ENCODE measurements around the gene FGGY. TPM values are rescaled to one million over a fixed set of nuclear protein-coding genes. Genes with fewer than 3 reads are reported as not detected.

FGGY gene
- total RNA-seq, 1 experiment from 2014 or later: 14.6 TPM

GRCh38 chr1:59276439-59276851, 20.4 kb upstream of the FGGY start:
- H3K4me3 Mint-ChIP-seq: no peak overlapping the region
- no peaks in the 10 kb centered on the region for H4K20me1 ChIP-seq (ENCODE audit: control insufficient read depth, insufficient read depth, insufficient read length)
- no peaks in the 10 kb centered on the region for H3K27me3 ChIP-seq (ENCODE audit: insufficient read depth, low read length)
- H3K4me1 ChIP-seq (ENCODE audit: insufficient read depth, low read length): no peaks in the 10 kb centered on the region
- H3K9ac ChIP-seq (ENCODE audit: extremely low read depth, insufficient read length, low read length): no peak overlapping the region
- H3K56ac ChIP-seq (ENCODE audit: insufficient read length, low read depth, low read length): no peak overlapping the region
- H3K4me1 Mint-ChIP-seq: no peaks in the 10 kb centered on the region
- no peaks in the 10 kb centered on the region for H3K9me3 Mint-ChIP-seq
- no peak overlapping the region for H4K8ac ChIP-seq (replicated peaks; ENCODE audit: insufficient read length, low read depth, low read length)
- H4K5ac ChIP-seq (ENCODE audit: insufficient read length, low read depth, low read length): no peak overlapping the region
- no peak overlapping the region for H3K23ac ChIP-seq (ENCODE audit: insufficient read length, low read depth, low read length)
- H3T11ph ChIP-seq (ENCODE audit: low read length): no peak overlapping the region
- no peak overlapping the region for H3K14ac ChIP-seq (ENCODE audit: insufficient read depth, low read length)
- no peak overlapping the region for H3K27ac Mint-ChIP-seq
- H2BK120ac ChIP-seq (ENCODE audit: low read depth, low read length, poor library complexity, severe bottlenecking): no peak overlapping the region
- TF ChIP-seq, protein P1, sequence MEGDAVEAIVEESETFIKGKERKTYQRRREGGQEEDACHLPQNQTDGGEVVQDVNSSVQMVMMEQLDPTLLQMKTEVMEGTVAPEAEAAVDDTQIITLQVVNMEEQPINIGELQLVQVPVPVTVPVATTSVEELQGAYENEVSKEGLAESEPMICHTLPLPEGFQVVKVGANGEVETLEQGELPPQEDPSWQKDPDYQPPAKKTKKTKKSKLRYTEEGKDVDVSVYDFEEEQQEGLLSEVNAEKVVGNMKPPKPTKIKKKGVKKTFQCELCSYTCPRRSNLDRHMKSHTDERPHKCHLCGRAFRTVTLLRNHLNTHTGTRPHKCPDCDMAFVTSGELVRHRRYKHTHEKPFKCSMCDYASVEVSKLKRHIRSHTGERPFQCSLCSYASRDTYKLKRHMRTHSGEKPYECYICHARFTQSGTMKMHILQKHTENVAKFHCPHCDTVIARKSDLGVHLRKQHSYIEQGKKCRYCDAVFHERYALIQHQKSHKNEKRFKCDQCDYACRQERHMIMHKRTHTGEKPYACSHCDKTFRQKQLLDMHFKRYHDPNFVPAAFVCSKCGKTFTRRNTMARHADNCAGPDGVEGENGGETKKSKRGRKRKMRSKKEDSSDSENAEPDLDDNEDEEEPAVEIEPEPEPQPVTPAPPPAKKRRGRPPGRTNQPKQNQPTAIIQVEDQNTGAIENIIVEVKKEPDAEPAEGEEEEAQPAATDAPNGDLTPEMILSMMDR (conservative IDR thresholded peaks at IDR 0.05): no peak
- H3K36me3 Mint-ChIP-seq (ENCODE audit: insufficient read depth in 1 of 3, low read depth in 3 of 3): no peaks in the 10 kb centered on the region
- H2AFZ ChIP-seq (ENCODE audit: low read length): no peak overlapping the region
- no peak overlapping the region for H2BK15ac ChIP-seq (ENCODE audit: low read depth, low read length)
- no peak overlapping the region for H4K91ac ChIP-seq (ENCODE audit: insufficient read length, low read depth, low read length)
- no peak overlapping the region for H3K27ac ChIP-seq (ENCODE audit: insufficient read length, low read depth, low read length)
- no peak overlapping the region for H3K18ac ChIP-seq (ENCODE audit: insufficient read length, low read depth, low read length)
- no CpG with 5 or more reads among the region's 3 CpGs for WGBS (ENCODE audit: extremely low coverage, insufficient read length, low lambda C conversion rate)
- no peak overlapping the region for H2AK5ac ChIP-seq (ENCODE audit: insufficient read length, low read length)
- H3K23me2 ChIP-seq (ENCODE audit: insufficient read length, low read depth, low read length, poor library complexity, severe bottlenecking): no peaks in the 10 kb centered on the region
- no peaks in the 10 kb centered on the region for H3K9me3 ChIP-seq (ENCODE audit: control insufficient read depth, low read depth, low read length)
- no peak overlapping the region for H3K4me2 ChIP-seq (ENCODE audit: insufficient read depth, insufficient read length, low read length)
- no peak overlapping the region for H3K4ac ChIP-seq (ENCODE audit: low read depth, low read length)
- no peak for DNase-seq
- H2BK20ac ChIP-seq (ENCODE audit: low read depth, low read length, poor library complexity, severe bottlenecking): no peak overlapping the region
- no peaks in the 10 kb centered on the region for H3K79me1 ChIP-seq (ENCODE audit: insufficient read depth, low read depth, low read length, poor library complexity, severe bottlenecking)
- no peak overlapping the region for H2BK5ac ChIP-seq (ENCODE audit: insufficient read length, low read length)
- no peak overlapping the region for H2BK12ac ChIP-seq (ENCODE audit: insufficient read length, low read depth, low read length)
- H3K27me3 Mint-ChIP-seq (ENCODE audit: low read depth): no peaks in the 10 kb centered on the region
- H3K79me2 ChIP-seq (ENCODE audit: insufficient read depth, low read length): no peaks in the 10 kb centered on the region
